Measurements from ENCODE around the gene PRG2. TPM values are rescaled to one million over a fixed set of nuclear protein-coding genes. Genes with fewer than 3 reads are reported as not detected.
A peak's percentile ranks its signal among the peaks of the same experiment; 100 is the strongest.
"Not testable (repeated sequence)": the region's sequence is repeated elsewhere in the genome, so short reads cannot be mapped to it uniquely, and the experiment has no call there.

Gene PRG2
- total RNA-seq, 1 experiment from 2014 or later, result not detected

GRCh38 chr11:57419146-57419545 is 28.7 kb upstream of the PRG2 start:
- no peak for DNase-seq (ENCODE audit: low spot score)

GRCh38 chr11:57418131-57418530 is 27.7 kb upstream of the PRG2 start:
- DNase-seq (ENCODE audit: low spot score), result no peak

- DNase-seq (ENCODE audit: low spot score), result no peak
Measured at GRCh38 chr11:57417056-57417455, 26.6 kb upstream of the PRG2 start.

- DNase-seq (ENCODE audit: low spot score), result no peak
Measured at GRCh38 chr11:57416436-57416835, 26.0 kb upstream of the PRG2 start.

- no peak for DNase-seq (ENCODE audit: low spot score)
Measured at GRCh38 chr11:57414612-57415212, 24.3 kb upstream of the PRG2 start.

- DNase-seq (ENCODE audit: low spot score), result no peak
Measured at GRCh38 chr11:57413681-57414080, 23.2 kb upstream of the PRG2 start.

GRCh38 chr11:57410287-57410686 is 19.8 kb upstream of the PRG2 start:
- no peak for DNase-seq (ENCODE audit: low spot score)

GRCh38 chr11:57409321-57410100 is 19.1 kb upstream of the PRG2 start:
- DNase-seq (ENCODE audit: low spot score), result no peak

- DNase-seq (ENCODE audit: low spot score), result no peak
Measured at GRCh38 chr11:57408771-57409170, 18.3 kb upstream of the PRG2 start.

GRCh38 chr11:57407941-57408475 is 17.6 kb upstream of the PRG2 start:
- no peak for DNase-seq (ENCODE audit: low spot score)

GRCh38 chr11:57407010-57407920 is 16.8 kb upstream of the PRG2 start:
- DNase-seq (ENCODE audit: low spot score), result no peak

- DNase-seq (ENCODE audit: low spot score), result peak; percentile 72
Measured at GRCh38 chr11:57406337-57406904, 16.0 kb upstream of the PRG2 start.

- DNase-seq (ENCODE audit: low spot score), result no peak
Measured at GRCh38 chr11:57405271-57405860, 14.9 kb upstream of the PRG2 start.

GRCh38 chr11:57403802-57404147 is 13.3 kb upstream of the PRG2 start:
- DNase-seq (ENCODE audit: low spot score), result no peak

GRCh38 chr11:57403003-57403801 is 12.8 kb upstream of the PRG2 start:
- DNase-seq (ENCODE audit: low spot score), result not testable (repeated sequence)

GRCh38 chr11:57402188-57403002 is 11.9 kb upstream of the PRG2 start:
- DNase-seq (ENCODE audit: low spot score), result peak; percentile 55

GRCh38 chr11:57399972-57400578 is 9.6 kb upstream of the PRG2 start:
- no peak for DNase-seq (ENCODE audit: low spot score)

GRCh38 chr11:57399221-57399620 is 8.8 kb upstream of the PRG2 start:
- peak; percentile 18 for DNase-seq (ENCODE audit: low spot score)

- no peak for DNase-seq (ENCODE audit: low spot score)
Measured at GRCh38 chr11:57397394-57397990, 7.0 kb upstream of the PRG2 start.
